WTC11 (cell line): ENCODE measurements around the gene BCLAF1. TPM values are rescaled to one million over a fixed set of nuclear protein-coding genes. Genes with fewer than 3 reads are reported as not detected.

Experiments
- ATAC-seq: fragments of 200-7000 bp; cut with Tn5 transposase; 2 replicates; pipeline ENCODE4 v1.10.0; 2021; ENCODE audit warnings: mild to moderate bottlenecking, moderate library complexity
- CTCF ChIA-PET: fragments of 300-600 bp; sonication (Branson Sonifier 250); formaldehyde crosslinking; loops from one replicate; lab custom pipeline; 2021; ENCODE audit warnings: antibody characterized with exemption; lab: Charles Lee
- POLR2A ChIA-PET: fragments of 350-600 bp; sonication (Branson Sonifier 250); formaldehyde crosslinking; loops from one replicate; lab custom pipeline; 2021; ENCODE audit warnings: antibody characterized with exemption; lab: Charles Lee
- DNase-seq: peaks from one replicate; pipeline ENCODE4 v3.0.0; 2021; ENCODE audit warnings: low spot score
- H3K27ac Mint-ChIP-seq: 2 replicates; pipeline ENCODE4 v1.8.0; 2021; ENCODE audit warnings: mixed read lengths
- H3K27me3 Mint-ChIP-seq: 2 replicates; pipeline ENCODE4 v1.8.0; 2021; ENCODE audit warnings: low read depth, mild to moderate bottlenecking, moderate library complexity, mixed read lengths
- H3K36me3 Mint-ChIP-seq: 2 replicates; pipeline ENCODE4 v1.8.0; 2021; ENCODE audit warnings: mixed read lengths
- H3K4me1 Mint-ChIP-seq: 2 replicates; pipeline ENCODE4 v1.8.0; 2022; ENCODE audit warnings: mixed read lengths
- H3K4me3 Mint-ChIP-seq: 2 replicates; pipeline ENCODE4 v1.8.0; 2021; ENCODE audit warnings: mild to moderate bottlenecking, moderate library complexity, mixed read lengths
- H3K9me3 Mint-ChIP-seq: 2 replicates; pipeline ENCODE4 v1.8.0; 2021; ENCODE audit warnings: mixed read lengths
- ETV6 ChIP-seq: sonication (generic); formaldehyde crosslinking; IDR thresholded peaks from 2 replicates; pipeline ENCODE4 v1.8.1; 2022; ENCODE audit warnings: mild to moderate bottlenecking, missing genetic modification reagents
- FOXJ3 ChIP-seq: sonication (generic); formaldehyde crosslinking; IDR thresholded peaks from 2 replicates; pipeline ENCODE4 v1.9.0; 2021; ENCODE audit warnings: missing genetic modification reagents, mild to moderate bottlenecking, borderline replicate concordance
- HMGA2 ChIP-seq: fragments of 250-450 bp; sonication (Bioruptor Pico); IDR thresholded peaks from 2 replicates; pipeline ENCODE4 v1.4.0; 2021; ENCODE audit warnings: mild to moderate bottlenecking, moderate library complexity
- HMGXB4 ChIP-seq: sonication (generic); formaldehyde crosslinking; IDR thresholded peaks from 2 replicates; pipeline ENCODE4 v1.8.1; 2023; ENCODE audit warnings: mild to moderate bottlenecking, moderate library complexity, missing genetic modification reagents
- IRF2 ChIP-seq: sonication (generic); formaldehyde crosslinking; IDR thresholded peaks from 2 replicates; pipeline ENCODE4 v1.8.0; 2022; ENCODE audit warnings: low read depth, missing genetic modification reagents, borderline replicate concordance
- NFYB ChIP-seq: sonication (generic); formaldehyde crosslinking; conservative IDR thresholded peaks from 2 replicates; pipeline ENCODE4 v1.8.0; 2022; ENCODE audit warnings: low read depth, missing genetic modification reagents
- NR2C2 ChIP-seq: sonication (generic); formaldehyde crosslinking; IDR thresholded peaks from 2 replicates; pipeline ENCODE4 v1.8.0; 2022; ENCODE audit warnings: mild to moderate bottlenecking, missing genetic modification reagents
- TEAD4 ChIP-seq: sonication (generic); formaldehyde crosslinking; IDR thresholded peaks from 2 replicates; pipeline ENCODE4 v1.8.0; 2022; ENCODE audit warnings: mild to moderate bottlenecking, missing genetic modification reagents
- ZBTB21 ChIP-seq: sonication (generic); formaldehyde crosslinking; IDR thresholded peaks from 2 replicates; pipeline ENCODE4 v1.8.1; 2023; ENCODE audit warnings: mild to moderate bottlenecking, missing genetic modification reagents, borderline replicate concordance
- ZNF121 ChIP-seq: sonication (generic); formaldehyde crosslinking; IDR thresholded peaks from 2 replicates; pipeline ENCODE4 v1.8.0; 2023; ENCODE audit warnings: missing genetic modification reagents
- ZNF512 ChIP-seq: sonication (generic); formaldehyde crosslinking; IDR thresholded peaks from 2 replicates; pipeline ENCODE4 v1.8.1; 2022; ENCODE audit warnings: missing genetic modification reagents, borderline replicate concordance
- total RNA-seq: library from RNA; stranded (reverse); gene quantifications from 3 replicates; pipeline ENCODE4 v1.2.3, GENCODE V29; 2021
- TF ChIP-seq, protein P1 (sequence below): fragments of 250-450 bp; sonication (Bioruptor Pico); IDR thresholded peaks from 2 replicates; pipeline ENCODE4 v1.9.0; 2021; ENCODE audit warnings: mild to moderate bottlenecking
- TF ChIP-seq, protein P2 (sequence below): sonication (generic); formaldehyde crosslinking; IDR thresholded peaks from 2 replicates; pipeline ENCODE4 v1.8.1; 2023; ENCODE audit warnings: mild to moderate bottlenecking, missing genetic modification reagents
- TF ChIP-seq, protein P3 (sequence below): sonication (generic); formaldehyde crosslinking; IDR thresholded peaks from 2 replicates; pipeline ENCODE4 v1.8.0; 2022; ENCODE audit warnings: mild to moderate bottlenecking, missing genetic modification reagents

The BCLAF1 gene
- total RNA-seq, 1 experiment from 2014 or later, result 184 TPM

- no peak overlapping the region for H3K4me3 Mint-ChIP-seq
- H3K4me1 Mint-ChIP-seq, result peaks cover 3% of the 10 kb centered on the region; the same call in 1 of the 2 replicates
- ChIA-PET POLR2A (no interaction called here), CTCF (interaction anchor here (0.5 kb wide), 1 partner anchor 12 kb away, joined by 3 read pairs; no protein-coding TSS in a partner anchor)
- H3K36me3 Mint-ChIP-seq, result no peaks in the 10 kb centered on the region
- H3K27me3 Mint-ChIP-seq, result no peaks in the 10 kb centered on the region
- TF ChIP-seq HMGXB4 (CRISPR knock-in tag) (no peak), HMGA2 (CRISPR knock-in tag) (no peak), ZNF512 (CRISPR knock-in tag) (no peak), TEAD4 (CRISPR knock-in tag) (no peak)
- TF ChIP-seq, protein P1, sequence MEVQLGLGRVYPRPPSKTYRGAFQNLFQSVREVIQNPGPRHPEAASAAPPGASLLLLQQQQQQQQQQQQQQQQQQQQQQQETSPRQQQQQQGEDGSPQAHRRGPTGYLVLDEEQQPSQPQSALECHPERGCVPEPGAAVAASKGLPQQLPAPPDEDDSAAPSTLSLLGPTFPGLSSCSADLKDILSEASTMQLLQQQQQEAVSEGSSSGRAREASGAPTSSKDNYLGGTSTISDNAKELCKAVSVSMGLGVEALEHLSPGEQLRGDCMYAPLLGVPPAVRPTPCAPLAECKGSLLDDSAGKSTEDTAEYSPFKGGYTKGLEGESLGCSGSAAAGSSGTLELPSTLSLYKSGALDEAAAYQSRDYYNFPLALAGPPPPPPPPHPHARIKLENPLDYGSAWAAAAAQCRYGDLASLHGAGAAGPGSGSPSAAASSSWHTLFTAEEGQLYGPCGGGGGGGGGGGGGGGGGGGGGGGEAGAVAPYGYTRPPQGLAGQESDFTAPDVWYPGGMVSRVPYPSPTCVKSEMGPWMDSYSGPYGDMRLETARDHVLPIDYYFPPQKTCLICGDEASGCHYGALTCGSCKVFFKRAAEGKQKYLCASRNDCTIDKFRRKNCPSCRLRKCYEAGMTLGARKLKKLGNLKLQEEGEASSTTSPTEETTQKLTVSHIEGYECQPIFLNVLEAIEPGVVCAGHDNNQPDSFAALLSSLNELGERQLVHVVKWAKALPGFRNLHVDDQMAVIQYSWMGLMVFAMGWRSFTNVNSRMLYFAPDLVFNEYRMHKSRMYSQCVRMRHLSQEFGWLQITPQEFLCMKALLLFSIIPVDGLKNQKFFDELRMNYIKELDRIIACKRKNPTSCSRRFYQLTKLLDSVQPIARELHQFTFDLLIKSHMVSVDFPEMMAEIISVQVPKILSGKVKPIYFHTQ (CRISPR knock-in tag), result no peak
- peaks cover 9% of the 10 kb centered on the region; the same call in 1 of the 2 replicates for H3K9me3 Mint-ChIP-seq
- H3K27ac Mint-ChIP-seq, result no peak overlapping the region
- ATAC-seq, result no peak
- DNase-seq, result no peak
Observed at GRCh38 chr6:136306466-136306865, 16.8 kb upstream of the BCLAF1 start.

GRCh38 chr6:136304410-136304809 lies 14.8 kb upstream of the BCLAF1 start:
- ChIA-PET POLR2A (interaction anchor here (0.6 kb wide), 1 partner anchor 14 kb away, joined by 3 read pairs; no protein-coding TSS in a partner anchor), CTCF (no interaction called here)
- ATAC-seq (no peak), DNase-seq (no peak)
- Mint-ChIP-seq H3K4me3 (no peak overlapping the region), H3K9me3 (peaks cover 9% of the 10 kb centered on the region; the same call in 1 of the 2 replicates), H3K36me3 (no peaks in the 10 kb centered on the region), H3K4me1 (peaks cover 3% of the 10 kb centered on the region; the same call in 1 of the 2 replicates), H3K27ac (no peak overlapping the region), H3K27me3 (no peaks in the 10 kb centered on the region)
- TF ChIP-seq NFYB (CRISPR knock-in tag), result no peak
- TF ChIP-seq IRF2 (CRISPR knock-in tag), result no peak
- no peak for TF ChIP-seq ETV6
- TF ChIP-seq ZNF121, result no peak
- TF ChIP-seq, protein P2, sequence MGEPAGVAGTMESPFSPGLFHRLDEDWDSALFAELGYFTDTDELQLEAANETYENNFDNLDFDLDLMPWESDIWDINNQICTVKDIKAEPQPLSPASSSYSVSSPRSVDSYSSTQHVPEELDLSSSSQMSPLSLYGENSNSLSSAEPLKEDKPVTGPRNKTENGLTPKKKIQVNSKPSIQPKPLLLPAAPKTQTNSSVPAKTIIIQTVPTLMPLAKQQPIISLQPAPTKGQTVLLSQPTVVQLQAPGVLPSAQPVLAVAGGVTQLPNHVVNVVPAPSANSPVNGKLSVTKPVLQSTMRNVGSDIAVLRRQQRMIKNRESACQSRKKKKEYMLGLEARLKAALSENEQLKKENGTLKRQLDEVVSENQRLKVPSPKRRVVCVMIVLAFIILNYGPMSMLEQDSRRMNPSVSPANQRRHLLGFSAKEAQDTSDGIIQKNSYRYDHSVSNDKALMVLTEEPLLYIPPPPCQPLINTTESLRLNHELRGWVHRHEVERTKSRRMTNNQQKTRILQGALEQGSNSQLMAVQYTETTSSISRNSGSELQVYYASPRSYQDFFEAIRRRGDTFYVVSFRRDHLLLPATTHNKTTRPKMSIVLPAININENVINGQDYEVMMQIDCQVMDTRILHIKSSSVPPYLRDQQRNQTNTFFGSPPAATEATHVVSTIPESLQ (CRISPR knock-in tag), result no peak
- TF ChIP-seq, protein P3, sequence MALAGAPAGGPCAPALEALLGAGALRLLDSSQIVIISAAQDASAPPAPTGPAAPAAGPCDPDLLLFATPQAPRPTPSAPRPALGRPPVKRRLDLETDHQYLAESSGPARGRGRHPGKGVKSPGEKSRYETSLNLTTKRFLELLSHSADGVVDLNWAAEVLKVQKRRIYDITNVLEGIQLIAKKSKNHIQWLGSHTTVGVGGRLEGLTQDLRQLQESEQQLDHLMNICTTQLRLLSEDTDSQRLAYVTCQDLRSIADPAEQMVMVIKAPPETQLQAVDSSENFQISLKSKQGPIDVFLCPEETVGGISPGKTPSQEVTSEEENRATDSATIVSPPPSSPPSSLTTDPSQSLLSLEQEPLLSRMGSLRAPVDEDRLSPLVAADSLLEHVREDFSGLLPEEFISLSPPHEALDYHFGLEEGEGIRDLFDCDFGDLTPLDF (CRISPR knock-in tag), result no peak
- TF ChIP-seq NR2C2, result no peak
- no peak for TF ChIP-seq FOXJ3 (CRISPR knock-in tag)
- no peak for TF ChIP-seq ZBTB21
- TF ChIP-seq, all 79 proteins: peak for 0
